Measurements from ENCODE around the gene HMHB1.

DNA sequence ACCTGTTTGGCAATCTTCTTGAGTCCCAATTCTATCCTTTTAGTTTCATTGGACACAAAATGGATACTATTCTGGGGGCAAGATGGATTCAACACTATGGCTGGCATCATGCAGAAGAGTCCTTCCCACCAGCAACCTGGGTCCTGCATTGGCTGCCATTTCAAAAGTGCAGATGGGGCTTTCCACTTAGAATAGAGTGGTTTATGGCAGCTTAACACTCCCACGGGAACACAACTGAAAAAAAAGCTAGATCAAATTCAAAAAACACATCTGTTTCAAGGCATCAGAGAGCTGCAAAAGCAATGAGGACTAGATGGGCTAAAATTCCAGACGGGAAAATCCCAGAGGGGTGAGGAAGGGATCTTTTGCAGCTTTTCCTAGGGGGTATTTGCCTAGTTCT, 11.2 kb upstream of the HMHB1 start:
- no peak for TF ChIP-seq NFIC (IDR thresholded peaks at IDR 0.05)
- no peak for TF ChIP-seq TEAD4 (IDR thresholded peaks at IDR 0.05)
- TF ChIP-seq EP300 (IDR thresholded peaks at IDR 0.05; ENCODE audit: borderline replicate concordance): no peak
